Dermis microvascular lymphatic vessel endothelial cell (primary cell): ENCODE data around the gene MEAF6. TPM values are rescaled to one million over a fixed set of nuclear protein-coding genes. Genes with fewer than 3 reads are reported as not detected.
A peak's percentile ranks its signal among the peaks of the same experiment; 100 is the strongest.

Experiments used
- DNase-seq, 2 donors: peaks; one replicate each; pipeline versions ENCODE4 v3.0.0 to v3.0.0-alpha.2; 2010; ENCODE audit warnings: low read depth in 2 of 2
- total RNA-seq: library from RNA; depleted of rRNA; stranded (reverse); fragments of >200 nt; gene quantifications from 2 replicates; pipeline ENCODE4 v1.2.1, GENCODE V29; 2014

MEAF6 gene
- total RNA-seq, 1 donor from 2014 or later: 34.1 TPM

DNA sequence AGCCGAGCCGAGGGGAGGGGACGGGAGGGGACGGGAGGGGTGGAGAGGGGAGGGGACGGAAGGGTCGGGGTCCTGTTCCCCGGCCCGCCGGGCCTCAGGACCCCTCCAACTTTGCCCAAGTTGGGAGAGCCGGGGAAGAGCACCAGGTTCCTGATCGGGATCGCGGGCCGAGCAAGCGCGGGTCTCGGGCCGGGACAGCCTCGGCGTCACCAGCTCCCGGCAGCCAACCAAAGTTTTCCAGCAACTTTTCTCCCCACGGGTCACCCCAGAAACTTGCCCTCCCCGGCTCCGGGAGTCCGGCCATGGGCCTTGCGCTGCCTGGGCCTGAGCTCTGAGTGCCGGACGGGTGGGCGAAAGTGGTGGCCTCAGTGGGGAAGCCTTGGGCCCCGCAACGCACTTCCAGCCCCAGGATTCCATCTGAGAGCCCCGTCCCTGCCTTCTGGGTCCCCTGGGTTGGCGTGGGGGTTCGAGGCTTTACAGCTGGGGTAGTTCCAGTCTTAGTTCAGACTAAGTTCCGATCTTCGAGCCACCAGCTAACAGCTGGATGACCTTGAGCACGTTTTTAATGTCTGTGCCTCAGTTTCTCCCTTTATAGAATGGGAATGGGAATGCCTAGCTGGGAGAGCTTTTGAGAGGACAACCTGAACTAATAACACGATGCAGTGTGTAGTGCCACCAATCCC, 39.7 kb downstream of the MEAF6 start:
- DNase-seq: peak in 1 of 2 donors; percentile 58

DNA sequence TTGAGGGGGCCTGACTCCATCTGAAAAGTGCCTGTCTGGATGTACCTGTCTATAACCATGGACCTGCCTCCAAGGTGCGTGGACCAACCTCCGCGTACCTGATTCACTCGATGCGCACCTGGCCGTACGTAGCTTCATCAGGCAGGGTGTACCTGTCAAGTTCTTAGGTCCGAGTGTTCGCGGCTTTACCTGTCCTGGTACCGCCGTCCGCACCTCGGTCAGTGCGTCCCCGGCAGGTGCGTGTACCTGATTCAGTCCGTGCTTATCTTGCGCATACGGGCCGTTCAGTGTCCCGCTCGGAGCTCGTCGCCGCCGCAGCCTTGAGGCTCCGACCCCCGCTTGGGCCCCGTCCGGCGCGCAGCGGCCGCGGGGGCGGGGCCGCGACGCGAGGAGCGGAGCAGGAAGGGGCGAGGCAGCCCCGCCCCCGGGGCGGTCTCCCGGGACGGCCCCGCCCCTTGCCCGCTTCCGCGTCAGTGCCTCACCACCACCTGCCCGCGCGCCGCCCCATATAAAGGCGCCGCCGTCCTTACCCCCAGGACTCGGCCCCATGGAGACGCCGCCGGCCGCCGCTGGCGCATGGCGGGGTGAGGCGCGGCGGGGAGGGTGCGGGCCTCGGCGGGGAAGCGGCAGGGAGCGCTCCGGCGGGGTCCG, 40.4 kb downstream of the MEAF6 start, which contains the start of gene ZC3H12A:
Gene ZC3H12A (plus strand): TSS at position 535 of the 651 bp plus-strand sequence. CDS start 917 bp downstream, outside the sequence.
- peak; percentile 68 to 93 for DNase-seq

- peak in 1 of 2 donors; percentile 45 for DNase-seq
Measured at GRCh38 chr1:37473431-37474045, 41.0 kb downstream of the MEAF6 start.

GRCh38 chr1:37472994-37473393, 41.6 kb downstream of the MEAF6 start:
- DNase-seq: no peak

- no peak for DNase-seq
Measured at GRCh38 chr1:37472281-37472680, 42.3 kb downstream of the MEAF6 start.

DNA sequence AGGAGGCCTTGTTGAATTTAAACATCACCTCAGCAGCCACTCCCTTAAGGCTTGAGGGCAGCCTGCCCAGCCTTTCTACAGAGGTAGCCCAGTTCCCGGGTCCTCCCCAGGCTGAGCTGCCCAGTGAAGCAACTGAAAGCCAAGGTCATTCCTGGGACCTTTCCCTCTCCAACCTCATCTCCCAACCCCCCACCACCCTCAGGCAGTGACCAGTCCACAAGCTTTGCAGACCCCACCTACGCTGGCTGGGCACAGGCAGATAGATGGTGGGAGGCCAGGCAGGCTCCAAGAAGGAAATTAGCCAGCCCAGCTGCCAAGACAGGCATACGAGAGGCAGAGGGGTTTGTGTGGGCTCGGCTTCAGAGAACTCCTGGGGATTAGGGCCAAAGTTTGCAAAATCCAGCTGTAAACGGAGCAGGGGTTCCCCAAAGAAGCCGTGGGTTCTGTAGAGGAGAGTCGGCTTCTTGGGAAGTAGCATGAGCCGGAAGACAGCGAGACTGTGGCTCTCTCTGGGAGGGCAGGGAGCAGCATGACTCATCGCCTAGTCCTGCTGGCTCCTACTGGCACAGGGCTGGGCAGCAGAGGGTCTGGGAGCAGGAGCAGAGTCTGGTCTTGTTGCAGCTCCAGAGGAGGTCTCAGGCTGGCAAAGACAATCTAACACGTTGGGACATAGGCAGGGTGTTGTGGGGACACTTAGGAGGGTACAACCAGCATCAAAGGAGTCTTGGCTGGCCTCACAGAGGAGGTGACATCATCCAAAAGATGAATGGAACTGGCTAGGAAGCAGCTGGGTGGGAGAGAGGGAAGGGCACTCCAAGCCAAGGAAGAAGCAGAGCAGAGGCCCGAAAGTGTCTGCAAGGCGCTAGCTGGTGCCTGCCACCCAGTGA, 43.0 kb downstream of the MEAF6 start:
- DNase-seq: peak in 1 of 2 donors; percentile 87

DNA sequence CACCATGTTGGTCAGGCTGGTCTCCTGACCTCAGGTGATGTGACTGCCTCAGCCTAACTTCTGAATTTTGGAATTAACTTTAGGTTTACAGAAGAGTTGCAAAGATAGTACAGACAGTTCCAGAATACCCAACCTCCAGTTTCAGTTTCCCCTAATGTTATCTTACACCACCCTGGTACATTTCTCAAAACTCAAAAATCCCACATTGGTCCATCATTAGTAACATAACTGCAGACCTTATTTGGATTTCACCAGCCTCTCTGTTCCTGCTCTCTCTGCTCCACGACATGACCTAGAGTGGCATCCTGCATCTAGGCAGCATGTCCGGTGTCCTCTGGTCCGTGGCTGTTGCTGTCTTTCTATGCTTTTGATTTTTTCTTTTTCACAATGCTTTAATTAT, 45.2 kb downstream of the MEAF6 start:
- DNase-seq: no peak

DNA sequence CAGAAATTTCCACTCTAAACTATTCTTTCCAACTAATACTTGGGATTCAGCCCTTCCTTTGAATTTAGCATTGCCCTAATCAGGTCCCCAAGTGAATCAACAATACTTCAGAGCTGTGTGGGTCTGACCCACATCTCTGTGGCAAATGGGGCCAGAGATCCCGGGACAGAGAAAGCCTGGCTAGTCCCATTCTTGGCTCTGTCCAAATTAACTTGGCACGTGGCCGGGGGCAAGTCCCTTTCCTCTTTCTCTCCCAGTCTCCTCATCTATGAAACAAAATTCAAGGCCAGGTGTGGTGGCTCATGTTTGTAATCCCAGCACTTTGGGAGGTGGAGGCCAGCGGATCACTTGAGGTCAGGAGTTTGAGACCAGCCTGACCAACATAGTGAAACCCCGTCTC, 46.5 kb downstream of the MEAF6 start:
- DNase-seq: no peak

DNA sequence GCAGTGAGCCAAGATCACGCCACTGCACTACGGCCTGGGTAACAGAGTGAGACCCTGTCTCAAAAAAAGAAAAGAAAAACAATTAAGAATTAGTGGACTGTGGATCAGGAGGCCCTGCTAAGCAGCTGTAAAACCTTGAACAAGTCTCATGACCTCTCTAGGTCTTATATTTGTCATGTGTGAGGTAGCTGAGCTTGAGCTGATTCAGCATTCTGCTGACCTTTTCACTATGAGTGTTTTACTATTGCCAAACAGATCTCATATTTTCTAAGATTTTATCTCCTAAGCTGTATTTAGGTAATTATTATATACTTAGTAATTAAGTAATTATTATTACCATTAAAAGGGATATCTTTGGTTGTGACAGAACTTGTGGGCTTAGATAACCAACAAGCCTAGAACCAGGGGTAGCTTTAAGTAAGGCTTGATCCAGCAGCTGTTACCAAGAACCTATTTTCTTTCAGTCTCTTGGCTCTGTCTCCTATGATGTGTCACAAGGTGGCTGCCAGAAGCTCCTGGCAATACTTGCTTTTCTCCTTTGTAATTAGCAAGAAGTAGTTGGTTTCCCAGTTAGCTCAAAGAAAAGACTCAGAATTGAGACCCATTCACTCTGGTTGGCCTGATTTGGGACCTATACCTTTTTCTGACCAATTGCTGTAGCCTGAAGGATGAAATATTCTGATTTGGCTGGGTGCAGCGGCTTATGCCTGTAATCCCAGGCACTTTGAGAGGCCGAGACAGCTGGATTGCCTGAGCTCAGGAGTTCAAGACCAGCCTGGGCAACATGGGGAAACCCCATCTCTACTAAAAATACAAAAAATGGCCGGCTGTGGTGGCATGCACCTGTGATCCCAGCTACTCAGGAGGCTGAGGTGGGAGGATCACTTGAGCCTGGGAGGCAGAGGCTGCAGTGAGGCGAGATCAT, 48.7 kb downstream of the MEAF6 start:
- no peak for DNase-seq

DNA sequence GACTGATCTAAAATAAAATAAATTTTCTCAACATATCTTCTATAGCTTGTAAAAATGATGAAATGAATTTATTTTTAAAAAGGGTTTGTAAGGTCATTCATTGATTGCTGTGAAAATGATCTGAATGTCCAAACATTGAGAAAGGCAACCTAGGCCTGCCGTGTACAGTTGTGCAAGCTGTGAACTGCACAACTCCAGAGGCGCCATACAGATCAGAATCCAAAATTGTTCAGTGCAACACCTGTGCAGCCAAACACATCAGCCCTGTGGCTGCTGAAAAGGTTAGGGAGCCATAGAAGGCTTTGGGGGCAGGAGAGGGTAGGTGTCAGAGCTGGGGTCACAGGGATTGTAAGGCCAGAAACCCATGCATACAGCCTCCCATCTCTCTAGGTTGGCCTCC, 50.1 kb downstream of the MEAF6 start:
- no peak for DNase-seq

GRCh38 chr1:37461698-37462436, 52.7 kb downstream of the MEAF6 start:
- DNase-seq: peak in 1 of 2 donors; percentile 67

DNA sequence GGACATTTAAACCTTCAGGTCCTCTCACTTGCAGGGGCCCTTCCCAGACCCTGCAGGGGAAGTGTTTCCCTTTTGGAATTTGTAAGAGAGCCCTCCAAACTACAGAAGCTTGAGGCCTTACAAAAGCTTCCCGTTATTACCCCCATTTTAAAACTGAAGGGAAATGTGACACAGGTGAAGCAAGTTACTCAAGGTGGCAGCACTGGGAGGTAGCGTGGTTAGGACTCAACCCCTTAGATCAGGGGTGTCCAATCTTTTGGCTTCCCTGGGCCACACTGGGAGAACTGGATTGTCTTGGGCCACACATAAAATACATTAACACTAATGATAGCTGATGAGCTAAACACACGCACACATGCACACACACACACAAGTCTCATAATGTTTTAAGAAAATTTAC, 56.0 kb downstream of the MEAF6 start:
- no peak for DNase-seq

- no peak for DNase-seq
Measured at GRCh38 chr1:37456614-37457013, 58.0 kb downstream of the MEAF6 start.

GRCh38 chr1:37455516-37455915, 59.0 kb downstream of the MEAF6 start:
- DNase-seq: no peak

DNA sequence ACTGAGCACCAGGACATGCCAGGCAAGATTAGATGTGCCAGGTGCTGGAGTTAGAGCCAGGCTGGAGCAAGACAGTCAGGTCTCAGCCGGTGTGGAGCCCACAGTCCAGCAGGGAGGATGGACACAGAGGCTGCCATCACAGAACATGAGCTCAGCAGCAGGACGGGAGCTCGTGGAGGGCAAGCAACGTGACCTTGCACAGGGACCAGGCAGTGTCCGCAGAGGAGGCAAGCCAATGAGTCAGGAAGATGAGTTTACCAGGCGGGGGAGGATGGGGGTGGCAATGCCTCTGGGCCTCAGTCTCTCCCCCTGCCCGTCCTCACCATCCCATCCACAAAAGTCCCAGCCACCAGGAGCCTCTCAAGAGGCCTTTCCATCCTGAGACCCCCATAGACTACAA, 60.9 kb downstream of the MEAF6 start:
- DNase-seq: no peak

GRCh38 chr1:37452416-37452815, 62.1 kb downstream of the MEAF6 start:
- DNase-seq: no peak

DNA sequence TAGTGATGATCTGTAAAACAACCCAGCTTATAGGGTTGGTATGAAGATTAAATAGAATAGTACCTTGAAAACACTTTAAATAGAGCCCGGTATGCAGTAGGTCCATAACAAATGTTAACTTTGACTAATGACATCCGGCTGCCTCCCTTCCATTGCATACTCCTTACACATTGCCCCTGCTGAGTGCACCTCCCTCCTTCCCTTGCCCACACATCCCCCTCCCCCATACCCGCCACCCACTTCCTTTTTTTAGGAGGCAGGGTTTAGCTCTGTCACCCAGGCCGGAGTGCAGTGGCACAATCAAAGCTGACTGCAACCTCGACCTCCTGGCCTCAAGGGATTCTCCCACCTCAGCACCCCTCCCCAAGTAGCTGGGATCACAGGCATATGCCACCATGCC, 64.6 kb downstream of the MEAF6 start:
- DNase-seq: no peak

DNA sequence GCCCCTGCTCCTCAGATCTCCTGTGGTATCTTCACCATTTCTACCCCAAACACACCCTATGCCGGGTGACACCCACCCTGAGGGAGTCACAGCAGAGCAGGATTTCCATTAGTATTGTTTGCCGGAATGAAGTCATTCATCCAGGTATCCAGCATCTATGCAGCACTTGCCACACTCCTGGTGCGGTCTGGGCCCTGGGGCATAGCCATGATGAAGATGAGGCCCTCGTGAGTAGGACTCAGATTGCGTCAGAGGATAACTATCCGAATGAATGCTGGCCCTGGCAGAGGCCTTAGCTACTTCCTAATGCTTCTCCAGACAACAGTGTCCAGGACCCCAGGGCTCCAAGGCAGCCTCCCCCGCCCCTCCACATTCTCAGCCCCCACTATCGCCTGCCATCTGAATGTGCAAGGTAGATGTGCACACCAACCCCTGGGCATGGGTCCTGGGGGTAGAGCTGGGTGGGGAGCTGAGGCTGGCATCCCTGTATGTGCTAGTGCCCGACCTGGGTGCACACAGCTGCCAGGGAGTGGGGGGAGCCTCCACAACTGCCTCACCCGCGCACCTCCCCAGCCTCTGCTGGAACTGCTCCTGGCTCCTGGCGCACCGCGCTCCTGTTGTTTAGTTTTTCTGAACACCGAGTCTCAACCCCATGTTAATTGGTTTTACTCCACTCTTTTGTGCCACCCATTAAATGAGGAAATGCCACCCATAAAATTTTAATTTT, 65.7 kb downstream of the MEAF6 start:
- DNase-seq: no peak

DNA sequence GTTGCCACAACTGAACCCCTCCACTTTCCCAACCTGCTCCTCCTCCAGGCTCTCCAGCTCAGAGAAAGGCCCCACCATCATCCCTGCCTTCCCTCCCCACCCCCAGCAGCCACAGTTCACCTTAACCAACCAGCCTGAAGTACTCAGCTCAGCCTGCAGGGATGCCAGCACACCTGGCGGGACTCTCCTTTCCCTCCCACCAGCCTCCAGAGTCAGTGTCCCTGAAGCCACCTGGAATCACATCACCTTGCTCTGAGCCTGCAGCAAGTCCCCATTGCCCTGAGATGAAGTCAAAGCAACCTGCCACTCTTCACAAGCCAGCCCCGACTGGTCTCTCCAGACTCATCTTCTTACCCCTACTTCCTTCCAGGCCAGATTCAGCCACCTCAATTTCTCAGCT, 66.4 kb downstream of the MEAF6 start:
- DNase-seq: no peak
